K562 (cell line): ENCODE data around the gene MYO1D. TPM values are rescaled to one million over a fixed set of nuclear protein-coding genes. Genes with fewer than 3 reads are reported as not detected.

ENCODE experiments used
- ATAC-seq: fragments of 200-7000 bp; cut with Tn5 transposase; 3 replicates; pipeline ENCODE4 v1.9.1; 2020; ENCODE audit warnings: moderate library complexity
- BruUV-seq: library from RNA; stranded (reverse); fragments of 400-500 nt; replicated peaks from 2 replicates; lab custom pipeline; 2021; lab: Mats Ljungman, UMichigan
- CTCF ChIA-PET: fragments of 300-600 bp; formaldehyde crosslinking; extraction: SDS; loops from one replicate; lab custom pipeline; 2021; ENCODE audit warnings: low intra/inter-chr PET ratio; lab: Yijun Ruan, JAX
- POLR2A ChIA-PET: fragments of 300-600, 350-650 bp; sonication (Branson Sonifier 250); formaldehyde crosslinking; extraction: SDS; loops from one replicate; lab custom pipeline; 2021; ENCODE audit warnings: antibody characterized with exemption, inconsistent platforms; lab: Yijun Ruan, JAX
- DNase-seq, 4 experiments: peaks; one replicate each; pipeline versions ENCODE4 v3.0.0 to v3.0.0-alpha.2; 2011 to 2018; ENCODE audit warnings: low spot score in 3 of 4, mixed read lengths in 3 of 4; ENCODE audit errors: extremely low read depth in 1 of 4
- FAIRE-seq: peaks from 2 replicates; lab custom pipeline; 2011; peaks lifted over from hg19 to GRCh38; lab: Jason Lieb, UNC
- H2AFZ ChIP-seq: 2 replicates; pipeline ENCODE4 v1.6.0; 2011; ENCODE audit warnings: low read depth, low read length, control low read depth, inconsistent platforms
- H3K27ac ChIP-seq: fragments of 200-600 bp; 3 replicates; pipeline ENCODE4 v1.8.0; 2011; ENCODE audit warnings: low read depth, mild to moderate bottlenecking, control low read depth, inconsistent platforms, low read length, moderate library complexity, mixed read lengths; ENCODE audit errors: extremely low read depth
- H3K27me3 ChIP-seq, 2 experiments: fragments of 300-600 bp in 1 of 2; 2 replicates in 1 of 2; 3 replicates in 1 of 2; pipeline versions ENCODE4 v1.6.0 to v1.8.0; 2011; ENCODE audit warnings: inconsistent platforms in 2 of 2, low read length in 2 of 2, mild to moderate bottlenecking in 1 of 2, mixed read lengths in 1 of 2, moderate library complexity in 1 of 2; ENCODE audit not compliant: control insufficient read depth in 2 of 2, insufficient read depth in 2 of 2
- H3K36me3 ChIP-seq: fragments of 300-600 bp; 3 replicates; pipeline ENCODE4 v1.8.0; 2011; ENCODE audit warnings: mild to moderate bottlenecking, low read length, inconsistent platforms; ENCODE audit not compliant: control insufficient read depth, insufficient read depth
- H3K4me1 ChIP-seq, 2 experiments: fragments of 200-600 bp in 1 of 2; replicated peaks in 1 of 2; 2 replicates in 1 of 2; 3 replicates in 1 of 2; pipeline versions ENCODE4 v1.5.1 to v1.8.0; 2011; ENCODE audit warnings: inconsistent platforms in 2 of 2, low read length in 2 of 2, mild to moderate bottlenecking in 1 of 2, mixed read lengths in 1 of 2, moderate library complexity in 1 of 2; ENCODE audit not compliant: control insufficient read depth in 2 of 2, insufficient read depth in 2 of 2
- H3K4me2 ChIP-seq: 2 replicates; pipeline ENCODE4 v1.6.1; 2011; ENCODE audit warnings: low read length, control low read depth, inconsistent platforms, mixed read lengths; ENCODE audit not compliant: insufficient read depth
- H3K4me3 ChIP-seq: fragments of 200-600 bp; sonication (generic), shearing (Covaris generic); 2 replicates; pipeline ENCODE4 v1.5.1; 2016; ENCODE audit warnings: control low read depth, inconsistent platforms
- H3K79me2 ChIP-seq: fragments of 200-600 bp; 3 replicates; pipeline ENCODE4 v1.8.0; 2011; ENCODE audit warnings: low read length, inconsistent platforms; ENCODE audit not compliant: control insufficient read depth, insufficient read depth
- H3K9ac ChIP-seq, 2 experiments: 2 replicates each; pipeline versions ENCODE4 v1.6.0 to v1.6.1; 2011; ENCODE audit warnings: low read depth in 2 of 2, low read length in 2 of 2, control low read depth in 1 of 2, inconsistent platforms in 1 of 2, mild to moderate bottlenecking in 1 of 2, mixed read lengths in 1 of 2; ENCODE audit not compliant: insufficient read depth in 1 of 2
- H3K9me1 ChIP-seq: one replicate; pipeline ENCODE4 v1.6.0; 2011; ENCODE audit warnings: inconsistent platforms, mild to moderate bottlenecking, low read length, moderate library complexity; ENCODE audit not compliant: control insufficient read depth, insufficient read depth
- H3K9me3 ChIP-seq: replicated peaks from 2 replicates; pipeline ENCODE4 v1.5.1; 2011; ENCODE audit warnings: low read depth, low read length, inconsistent platforms; ENCODE audit not compliant: control insufficient read depth, insufficient read depth
- H4K20me1 ChIP-seq: replicated peaks from 2 replicates; pipeline ENCODE4 v1.6.1; 2011; ENCODE audit warnings: low read length, inconsistent platforms, mixed read lengths; ENCODE audit not compliant: control insufficient read depth, insufficient read depth
- CTBP1 ChIP-seq: fragments of 450-650 bp; IDR thresholded peaks from 2 replicates; pipeline ENCODE4 v1.6.1; 2016; ENCODE audit warnings: borderline replicate concordance
- DEAF1 ChIP-seq: fragments of 450-650 bp; formaldehyde crosslinking; IDR thresholded peaks from 2 replicates; pipeline ENCODE4 v1.4.0; 2020; ENCODE audit warnings: mild to moderate bottlenecking, moderate library complexity
- HBP1 ChIP-seq: fragments of 450-650 bp; formaldehyde crosslinking; IDR thresholded peaks from 2 replicates; pipeline ENCODE4 v1.4.0; 2022; ENCODE audit warnings: missing genetic modification characterization
- HDAC1 ChIP-seq, 2 experiments: fragments of 450-650 bp; IDR thresholded peaks; 2 replicates each; pipeline ENCODE4 v1.6.1; 2016 to 2017; ENCODE audit warnings: inconsistent platforms in 1 of 2, mild to moderate bottlenecking in 1 of 2, moderate library complexity in 1 of 2
- HNRNPL ChIP-seq: fragments of 200-400 bp; formaldehyde crosslinking; IDR thresholded peaks from 2 replicates; pipeline ENCODE4 v1.6.1; 2017; ENCODE audit warnings: low read depth, mild to moderate bottlenecking, low read length
- RBM22 ChIP-seq: fragments of 200-400 bp; formaldehyde crosslinking; IDR thresholded peaks from 2 replicates; pipeline ENCODE4 v1.6.1; 2018; ENCODE audit warnings: low read length, low read depth; ENCODE audit not compliant: poor library complexity, severe bottlenecking
- ZNF764 ChIP-seq: fragments of 250-450 bp; sonication (Bioruptor Pico); IDR thresholded peaks from 2 replicates; pipeline ENCODE4 v1.4.0; 2020; ENCODE audit warnings: low read depth, mild to moderate bottlenecking, moderate library complexity
- WGBS: fragments of 100-300 bp; shearing (Covaris generic); methylation state at CpG from one replicate; pipeline ENCODE4 v1.1.6; 2016; ENCODE audit warnings: low coverage, mixed read lengths; ENCODE audit not compliant: insufficient coverage; ENCODE audit errors: missing lambda C conversion rate; 5-methylcytosine and 5-hydroxymethylcytosine counted together
- in situ Hi-C: fragments of 300-500 bp; cut with MboI; formaldehyde crosslinking; loops from 4 replicates; pipeline ENCODE4 v1.15.0; 2018; ENCODE audit warnings: inconsistent platforms, mixed read lengths
- intact Hi-C: fragments of 100-400 bp; cut with micrococcal nuclease; formaldehyde crosslinking; loops from 2 replicates; pipeline ENCODE4 v1.14.2; 2022
- polyA plus RNA-seq, 8 experiments: library from polyadenylated mRNA; depleted of rRNA in 4 of 8; stranded (reverse) in 5 of 8; unstranded in 3 of 8; fragments of >200 nt; fragmentation: Nextera tagmentation in 2 of 8; fragmentation: Illumina TruSeq in 1 of 8; extraction: Ambion mirVana in 2 of 8; extraction: Trizol in 1 of 8; gene quantifications; 2 replicates each; pipeline versions ENCODE4 v1.2.1 to v1.2.3, GENCODE V29; 2011 to 2014; ENCODE audit warnings: inconsistent platforms in 1 of 8, missing spikeins in 1 of 8
- total RNA-seq, 7 experiments: library from RNA; depleted of rRNA in 6 of 7; stranded (reverse); fragments of >200 nt in 6 of 7; fragmentation: Illumina TruSeq in 2 of 7; extraction: Trizol in 2 of 7; gene quantifications; 2 replicates each; pipeline versions ENCODE4 v1.2.1 to v1.2.3, GENCODE V29; 2011 to 2021; ENCODE audit warnings: low replicate concordance in 1 of 7

MYO1D gene
- total and polyA plus RNA-seq, 9 of the 15 experiments (the other 6 are each of a cell fraction or from before 2014, with no cell fraction given) = 2.1 to 71.2 (median 45.4) TPM

- no peak overlapping the region for H3K27ac ChIP-seq
- H4K20me1 ChIP-seq = no peaks in the 10 kb centered on the region
- TF ChIP-seq RBM22 = peak; percentile 9
- TF ChIP-seq HNRNPL = no peak
- no peak for TF ChIP-seq DEAF1 (CRISPR knock-in tag)
- POLR2A ChIA-PET = no interaction called here
- no peak for FAIRE-seq
- in situ Hi-C loops (no loop called here), intact Hi-C loops (no loop called here)
- H3K9ac ChIP-seq = no peak overlapping the region
- H3K4me2 ChIP-seq = no peak overlapping the region
- H3K36me3 ChIP-seq = no peaks in the 10 kb centered on the region
- H3K4me3 ChIP-seq = no peak overlapping the region
- no peaks in the 10 kb centered on the region for H3K79me2 ChIP-seq
- no TSS peak for BruUV-seq
- DNase-seq = no peak
- H3K9me1 ChIP-seq = no peaks in the 10 kb centered on the region
- peaks cover 0 to 4% of the 10 kb centered on the region in 2 experiments; a peak in 1 of 5 replicates for H3K4me1 ChIP-seq
- CTCF ChIA-PET = no interaction called here
- no peaks in the 10 kb centered on the region for H3K27me3 ChIP-seq
- no peak for ATAC-seq
- no peak overlapping the region for H2AFZ ChIP-seq
- H3K9me3 ChIP-seq = no peaks in the 10 kb centered on the region
- WGBS = 80% methylated on average over 21 of the region's 31 CpGs
Measured at GRCh38 chr17:32518646-32519227, 358.2 kb downstream of the MYO1D start.

DNA sequence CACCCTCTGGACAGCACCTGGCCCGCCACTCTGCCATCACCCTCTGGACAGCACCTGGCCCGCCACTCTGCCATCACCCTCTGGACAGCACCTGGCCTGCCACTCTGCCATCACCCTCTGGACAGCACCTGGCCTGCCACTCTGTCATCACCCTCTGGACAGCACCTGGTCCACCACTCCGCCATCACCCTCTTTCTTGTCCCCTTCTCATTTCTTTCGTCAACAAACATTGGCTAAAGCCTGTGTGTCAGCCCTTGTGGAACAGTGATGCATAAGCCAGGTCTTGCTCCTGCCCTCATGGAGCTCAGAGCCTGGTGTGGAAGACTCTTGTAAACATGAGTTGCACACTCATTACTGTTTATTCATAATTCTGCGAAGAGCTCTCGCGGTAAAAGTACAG lies 358.9 kb downstream of the MYO1D start:
- no peak overlapping the region for H2AFZ ChIP-seq
- H3K79me2 ChIP-seq = no peaks in the 10 kb centered on the region
- H3K9me3 ChIP-seq = no peaks in the 10 kb centered on the region
- no peaks in the 10 kb centered on the region for H3K9me1 ChIP-seq
- no peak overlapping the region for H3K4me3 ChIP-seq
- H3K27me3 ChIP-seq = no peaks in the 10 kb centered on the region
- no peak for DNase-seq
- no TSS peak for BruUV-seq
- no peaks in the 10 kb centered on the region for H4K20me1 ChIP-seq
- intact Hi-C loops (no loop called here), in situ Hi-C loops (no loop called here)
- H3K27ac ChIP-seq = no peak overlapping the region
- POLR2A ChIA-PET = interaction anchor here (0.7 kb wide), 1 partner anchor 1859 kb away, joined by 3 read pairs; no protein-coding TSS in a partner anchor
- CTCF ChIA-PET = no interaction called here
- FAIRE-seq = no peak
- TF ChIP-seq CTBP1 (no peak), HBP1 (CRISPR knock-in tag) (no peak), ZNF764 (CRISPR knock-in tag) (no peak), HDAC1 (IDR thresholded peaks at IDR 0.05) (no peak)
- H3K4me2 ChIP-seq = no peak overlapping the region
- WGBS = 81% methylated on average over 5 of the region's 7 CpGs
- no peak for ATAC-seq
- no peaks in the 10 kb centered on the region for H3K36me3 ChIP-seq
- peaks cover 0 to 4% of the 10 kb centered on the region in 2 experiments; a peak in 1 of 5 replicates for H3K4me1 ChIP-seq
- no peak overlapping the region for H3K9ac ChIP-seq
